Upper lobe of left lung (tissue), 6 donors: Measurements from ENCODE around the gene NKPD1. TPM values are rescaled to one million over a fixed set of nuclear protein-coding genes. Genes with fewer than 3 reads are reported as not detected.
"Not testable (repeated sequence)": the region's sequence is repeated elsewhere in the genome, so short reads cannot be mapped to it uniquely, and the experiment has no call there.

Source experiments
- ATAC-seq, 2 donors: fragments of 200-7000 bp; cut with Tn5 transposase; one replicate each; pipeline ENCODE4 v1.9.1; 2022; ENCODE audit warnings: mild to moderate bottlenecking in 2 of 2, moderate library complexity in 2 of 2; ENCODE audit not compliant: low FRiP score in 2 of 2
- DNase-seq, 2 donors: peaks; one replicate each; pipeline ENCODE4 v3.0.0-alpha.2; 2019 to 2020
- H3K27ac ChIP-seq, 4 donors: fragments of 200-600 bp; sonication (generic); one replicate each; pipeline ENCODE4 v1.5.1; 2016 to 2019
- H3K27me3 ChIP-seq, 4 donors: fragments of 200-600 bp; sonication (generic); one replicate each; pipeline ENCODE4 v1.5.1; 2017 to 2019
- H3K36me3 ChIP-seq, 4 donors: fragments of 200-600 bp; sonication (generic); one replicate each; pipeline ENCODE4 v1.5.1; 2016 to 2019
- H3K4me1 ChIP-seq, 4 donors: fragments of 200-600 bp; sonication (generic); one replicate each; pipeline ENCODE4 v1.5.1; 2018 to 2019
- H3K4me3 ChIP-seq, 4 donors: fragments of 200-600 bp; sonication (generic); one replicate each; pipeline ENCODE4 v1.5.1; 2017 to 2019; ENCODE audit warnings: mild to moderate bottlenecking in 2 of 4, moderate library complexity in 1 of 4
- H3K9me3 ChIP-seq, 4 donors: fragments of 200-600 bp; sonication (generic); one replicate each; pipeline ENCODE4 v1.5.1; 2018 to 2019
- EP300 ChIP-seq, 4 donors: sonication (generic); formaldehyde crosslinking; IDR thresholded peaks; one replicate each; pipeline ENCODE4 v1.5.1; 2017; ENCODE audit warnings: antibody characterized with exemption in 4 of 4, control low read depth in 2 of 4
- POLR2A ChIP-seq, 4 donors: fragments of 450-650 bp; IDR thresholded peaks; one replicate each; pipeline ENCODE4 v1.5.1; 2016 to 2017; ENCODE audit warnings: antibody characterized with exemption in 4 of 4, mild to moderate bottlenecking in 2 of 4
- POLR2AphosphoS5 ChIP-seq, 2 donors: sonication (generic); formaldehyde crosslinking; IDR thresholded peaks; one replicate each; pipeline ENCODE4 v1.5.1; 2017; ENCODE audit warnings: antibody characterized with exemption in 2 of 2
- WGBS, 2 donors: methylation state at CpG; one replicate each; pipeline ENCODE4 v1.1.5; 2017 to 2018; 5-methylcytosine and 5-hydroxymethylcytosine counted together
- total RNA-seq, 6 donors: library from RNA; depleted of rRNA in 4 of 6; stranded (reverse); fragments of >200 nt in 4 of 6; gene quantifications; one replicate each; pipeline versions ENCODE4 v1.1.0 to v1.2.1, GENCODE V29; 2016 to 2021
- TF ChIP-seq, protein P1 (sequence below), 6 experiments: fragments of 450-650 bp in 4 of 6; fragments of 200-600 bp in 2 of 6; sonication (generic) in 2 of 6; IDR thresholded peaks; one replicate each; pipeline ENCODE4 v1.5.1; 2016 to 2019; ENCODE audit warnings: antibody characterized with exemption in 6 of 6
- donor health status: DM: no; HTN: no; CAD: no; lungs with moderate emphysema.
- donor health status: DM: no; HTN: yes; CAD: no; lungs with severe emphysema.

The NKPD1 gene
- total RNA-seq, 6 donors from 2014 or later = under 0.01 to 1.00 (median 0.17) TPM; not detected in 1

DNA sequence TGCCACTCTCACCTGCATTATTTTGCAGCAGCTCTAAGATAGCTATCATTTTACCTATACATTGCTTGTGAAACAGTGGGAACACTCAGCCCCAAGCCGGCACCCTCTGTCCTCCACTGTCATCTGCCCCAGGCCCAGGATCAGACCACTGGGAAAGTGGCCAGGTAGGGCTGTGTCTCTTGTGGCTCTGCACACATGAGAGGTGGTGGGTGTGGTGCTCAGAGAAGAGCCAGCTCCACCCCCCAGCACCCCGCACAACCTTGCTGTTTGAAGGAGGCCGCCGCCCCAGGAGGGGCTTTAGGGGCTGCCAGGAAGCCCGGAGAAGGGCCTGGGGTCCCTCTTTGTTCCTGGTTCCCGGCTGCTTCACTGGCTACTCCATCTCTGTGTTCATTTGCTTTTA is 41.2 kb downstream of the NKPD1 start:
- no peak overlapping the region for H3K27ac ChIP-seq
- DNase-seq (no peak), ATAC-seq (no peak)
- H3K27me3 ChIP-seq = no peaks in the 10 kb centered on the region
- TF ChIP-seq, protein P1, sequence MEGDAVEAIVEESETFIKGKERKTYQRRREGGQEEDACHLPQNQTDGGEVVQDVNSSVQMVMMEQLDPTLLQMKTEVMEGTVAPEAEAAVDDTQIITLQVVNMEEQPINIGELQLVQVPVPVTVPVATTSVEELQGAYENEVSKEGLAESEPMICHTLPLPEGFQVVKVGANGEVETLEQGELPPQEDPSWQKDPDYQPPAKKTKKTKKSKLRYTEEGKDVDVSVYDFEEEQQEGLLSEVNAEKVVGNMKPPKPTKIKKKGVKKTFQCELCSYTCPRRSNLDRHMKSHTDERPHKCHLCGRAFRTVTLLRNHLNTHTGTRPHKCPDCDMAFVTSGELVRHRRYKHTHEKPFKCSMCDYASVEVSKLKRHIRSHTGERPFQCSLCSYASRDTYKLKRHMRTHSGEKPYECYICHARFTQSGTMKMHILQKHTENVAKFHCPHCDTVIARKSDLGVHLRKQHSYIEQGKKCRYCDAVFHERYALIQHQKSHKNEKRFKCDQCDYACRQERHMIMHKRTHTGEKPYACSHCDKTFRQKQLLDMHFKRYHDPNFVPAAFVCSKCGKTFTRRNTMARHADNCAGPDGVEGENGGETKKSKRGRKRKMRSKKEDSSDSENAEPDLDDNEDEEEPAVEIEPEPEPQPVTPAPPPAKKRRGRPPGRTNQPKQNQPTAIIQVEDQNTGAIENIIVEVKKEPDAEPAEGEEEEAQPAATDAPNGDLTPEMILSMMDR (IDR thresholded peaks at IDR 0.05) = no peak
- TF ChIP-seq POLR2AphosphoS5 (IDR thresholded peaks at IDR 0.05) (no peak), POLR2A (IDR thresholded peaks at IDR 0.05) (no peak), EP300 (IDR thresholded peaks at IDR 0.05) (no peak)
- H3K4me1 ChIP-seq = peaks cover 8 to 69% (median 14%) of the 10 kb centered on the region in 4 donors
- H3K36me3 ChIP-seq = no peaks in the 10 kb centered on the region
- H3K9me3 ChIP-seq = no peaks in the 10 kb centered on the region
- no peak overlapping the region for H3K4me3 ChIP-seq
- 85 to 86% methylated on average over 6 of the region's 6 CpGs for WGBS, 2 donors

DNA sequence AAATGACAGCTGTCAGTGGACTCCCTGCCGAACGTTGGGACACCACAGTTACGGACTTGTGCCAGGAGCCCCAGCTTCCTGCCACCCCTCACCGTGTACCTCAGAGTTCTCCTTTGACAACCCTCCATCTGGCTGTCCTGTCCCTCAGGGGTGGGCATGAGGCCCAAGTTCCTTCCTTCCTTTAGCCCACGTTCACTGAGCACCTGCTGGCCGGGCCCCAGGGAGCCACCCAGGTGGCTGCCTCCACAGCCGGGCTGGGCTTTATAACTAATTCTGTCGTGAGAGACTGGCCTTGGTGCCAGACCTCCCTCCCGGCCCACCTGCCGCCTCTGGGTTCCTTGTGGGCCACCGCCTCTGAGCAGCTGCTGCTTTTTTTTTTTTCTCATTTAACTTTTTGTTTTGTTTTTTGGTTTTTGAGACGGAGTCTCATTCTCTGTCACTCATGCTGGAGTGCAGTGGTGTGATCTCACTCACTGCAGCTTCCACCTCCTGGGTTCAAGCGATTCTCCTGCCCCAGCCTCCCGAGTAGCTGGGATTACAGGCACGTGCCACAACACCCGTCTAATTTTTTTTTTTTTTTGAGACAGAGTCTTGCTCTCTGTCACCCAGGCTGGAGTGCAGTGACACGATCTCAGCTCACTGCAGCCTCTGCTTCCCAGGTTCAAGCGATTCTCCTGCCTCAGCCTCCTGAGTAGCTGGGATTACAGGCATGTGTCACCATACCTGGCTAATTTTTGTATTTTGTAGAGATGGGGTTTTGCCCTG is 42.0 kb downstream of the NKPD1 start:
- H3K27ac ChIP-seq, H3K36me3 ChIP-seq, H3K4me3 ChIP-seq, DNase-seq, H3K9me3 ChIP-seq, H3K27me3 ChIP-seq, ATAC-seq: not testable (repeated sequence)
- peaks cover 11 to 77% (median 18%) of the 10 kb centered on the region in 4 donors for H3K4me1 ChIP-seq
- 51 to 59% methylated on average over 18 of the region's 18 CpGs for WGBS, 2 donors

DNA sequence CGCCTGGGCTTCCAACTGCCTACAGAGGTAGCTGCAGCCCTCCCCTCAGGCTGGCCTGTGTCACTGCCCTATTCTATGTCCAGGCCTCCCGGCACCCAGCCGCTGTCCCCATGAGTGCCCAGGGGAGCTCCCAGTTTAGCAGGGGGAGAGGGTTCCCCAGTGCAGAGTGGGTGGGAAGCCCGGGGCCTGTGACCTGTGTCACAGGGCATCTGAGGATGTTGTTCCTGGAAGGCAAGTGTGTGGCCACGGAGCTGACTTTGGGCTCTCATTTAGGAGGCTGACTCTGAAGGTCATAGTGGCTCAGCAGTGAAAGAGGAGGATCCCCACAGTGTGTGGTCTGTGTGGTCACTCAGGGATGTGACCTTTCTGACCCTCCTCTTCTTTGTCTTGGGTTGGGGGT is 42.7 kb downstream of the NKPD1 start:
- H3K36me3 ChIP-seq = no peaks in the 10 kb centered on the region
- ATAC-seq (no peak), DNase-seq (no peak)
- TF ChIP-seq EP300 (IDR thresholded peaks at IDR 0.05) (no peak), POLR2A (IDR thresholded peaks at IDR 0.05) (no peak), POLR2AphosphoS5 (IDR thresholded peaks at IDR 0.05) (no peak)
- TF ChIP-seq, protein P1 (IDR thresholded peaks at IDR 0.05) = no peak
- H3K9me3 ChIP-seq = no peaks in the 10 kb centered on the region
- WGBS, 2 donors = 40 to 75% methylated on average over 1 to 4 of the region's 5 CpGs
- H3K27ac ChIP-seq = no peak overlapping the region
- no peaks in the 10 kb centered on the region for H3K27me3 ChIP-seq
- no peak overlapping the region for H3K4me3 ChIP-seq
- H3K4me1 ChIP-seq = peaks cover 14 to 82% (median 22%) of the 10 kb centered on the region in 4 donors

DNA sequence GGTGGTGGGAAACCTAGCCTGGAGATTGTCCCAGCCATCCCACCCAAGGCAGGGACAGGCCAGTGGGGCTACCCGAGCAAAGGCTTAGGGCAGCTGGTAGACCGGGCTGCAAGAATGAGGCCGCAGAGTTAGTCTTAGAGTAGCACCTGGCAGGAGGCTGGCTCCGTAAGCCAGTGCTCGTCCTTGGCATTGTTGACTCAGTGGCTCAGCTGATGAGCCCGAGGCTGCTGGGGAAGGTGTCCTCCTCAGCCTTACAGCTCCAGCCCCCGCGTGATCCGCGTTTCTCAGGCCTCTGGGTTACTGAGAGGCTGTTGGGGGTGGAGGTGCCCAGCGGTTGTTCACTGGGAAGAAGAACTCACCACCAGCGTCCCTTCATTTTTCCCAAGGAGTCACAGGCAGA is 43.1 kb downstream of the NKPD1 start:
- TF ChIP-seq POLR2A (IDR thresholded peaks at IDR 0.05) = no peak
- TF ChIP-seq POLR2AphosphoS5 (IDR thresholded peaks at IDR 0.05) = no peak
- H3K9me3 ChIP-seq = no peaks in the 10 kb centered on the region
- no peak overlapping the region for H3K4me3 ChIP-seq
- H3K4me1 ChIP-seq = peaks cover 14 to 82% (median 26%) of the 10 kb centered on the region in 4 donors
- 77 to 80% methylated on average over 2 to 12 of the region's 12 CpGs for WGBS, 2 donors
- H3K36me3 ChIP-seq = no peaks in the 10 kb centered on the region
- DNase-seq (no peak), ATAC-seq (no peak)
- H3K27me3 ChIP-seq = no peaks in the 10 kb centered on the region
- no peak overlapping the region for H3K27ac ChIP-seq

DNA sequence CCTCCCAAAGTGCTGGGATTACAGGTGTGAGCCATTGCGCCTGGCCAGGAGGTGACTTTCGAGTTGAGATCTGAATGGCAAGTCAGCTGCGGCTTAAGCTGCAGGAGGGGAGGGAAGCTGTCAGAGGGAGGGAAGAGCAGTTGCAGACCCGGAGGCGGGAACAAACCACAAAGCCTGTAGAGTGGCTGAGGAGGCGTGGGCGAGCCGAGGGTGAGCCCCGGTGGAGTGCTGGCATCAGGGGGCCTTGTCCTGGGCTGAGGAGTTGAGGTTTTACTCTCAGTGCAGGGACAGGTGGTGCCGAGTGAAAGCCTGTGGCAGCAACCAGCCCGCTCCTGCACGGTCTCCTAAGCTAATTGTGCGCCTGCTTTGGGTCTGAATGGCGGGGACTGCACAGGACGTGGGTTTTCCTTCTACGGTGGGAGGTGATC is 43.6 kb downstream of the NKPD1 start:
- TF ChIP-seq POLR2AphosphoS5 (IDR thresholded peaks at IDR 0.05) (no peak), EP300 (IDR thresholded peaks at IDR 0.05) (no peak), POLR2A (IDR thresholded peaks at IDR 0.05) (no peak)
- TF ChIP-seq, protein P1 (IDR thresholded peaks at IDR 0.05) = no peak
- Histone ChIP-seq H3K27me3 (no peaks in the 10 kb centered on the region), H3K27ac (no peak overlapping the region), H3K4me1 (peaks cover 14 to 86% (median 31%) of the 10 kb centered on the region in 4 donors), H3K9me3 (no peaks in the 10 kb centered on the region), H3K4me3 (no peak overlapping the region), H3K36me3 (no peaks in the 10 kb centered on the region)
- no peak for ATAC-seq
- DNase-seq = peak in 1 of 2 donors; percentile 35
- 53 to 73% methylated on average over 12 to 15 of the region's 16 CpGs for WGBS, 2 donors
